Sigmoid colon (tissue), 7 donors: ENCODE results near the gene SERPINF2. TPM values are rescaled to one million over a fixed set of nuclear protein-coding genes. Genes with fewer than 3 reads are reported as not detected.
A peak's percentile ranks its signal among the peaks of the same experiment; 100 is the strongest.
"Not testable (repeated sequence)": the region's sequence is repeated elsewhere in the genome, so short reads cannot be mapped to it uniquely, and the experiment has no call there.

Experiments used
- DNase-seq: peaks from one replicate; pipeline ENCODE4 v3.0.0-alpha.2; 2019
- H3K27ac ChIP-seq, 4 donors: fragments of 200-600 bp; sonication (generic); one replicate each; pipeline ENCODE4 v1.5.1; 2016 to 2019; ENCODE audit warnings: mild to moderate bottlenecking in 1 of 4
- H3K27me3 ChIP-seq, 3 donors: fragments of 200-600 bp; sonication (generic); one replicate each; pipeline ENCODE4 v1.5.1; 2019; ENCODE audit warnings: mild to moderate bottlenecking in 1 of 3
- H3K36me3 ChIP-seq, 4 donors: fragments of 200-600 bp; sonication (generic); one replicate each; pipeline ENCODE4 v1.5.1; 2016 to 2019
- H3K4me1 ChIP-seq, 4 donors: fragments of 200-600 bp; sonication (generic); one replicate each; pipeline ENCODE4 v1.5.1; 2017 to 2019
- H3K4me3 ChIP-seq, 4 donors: fragments of 200-600 bp; sonication (generic); one replicate each; pipeline ENCODE4 v1.5.1; 2017 to 2019; ENCODE audit warnings: mild to moderate bottlenecking in 2 of 4, moderate library complexity in 1 of 4
- H3K9me3 ChIP-seq, 4 donors: fragments of 200-600 bp in 3 of 4; sonication (generic) in 3 of 4; one replicate each; pipeline versions ENCODE4 v1.5.1 to v1.6.1; 2013 to 2019
- EP300 ChIP-seq, 4 donors: sonication (generic); formaldehyde crosslinking; IDR thresholded peaks; one replicate each; pipeline ENCODE4 v1.6.1; 2017; ENCODE audit warnings: antibody characterized with exemption in 4 of 4
- POLR2A ChIP-seq, 2 donors: fragments of 450-650 bp; IDR thresholded peaks; one replicate each; pipeline ENCODE4 v1.6.1; 2016; ENCODE audit warnings: antibody characterized with exemption in 2 of 2, mild to moderate bottlenecking in 2 of 2, moderate library complexity in 2 of 2
- POLR2AphosphoS5 ChIP-seq, 4 donors: sonication (generic); formaldehyde crosslinking; IDR thresholded peaks; one replicate each; pipeline ENCODE4 v1.6.1; 2017; ENCODE audit warnings: antibody characterized with exemption in 4 of 4
- WGBS, 2 donors: extraction: QIAGEN DNeasy Blood & Tissue Kit; methylation state at CpG; one replicate each; pipeline ENCODE4 v1.1.7; 2013; 5-methylcytosine and 5-hydroxymethylcytosine counted together
- intact Hi-C: fragments of 100-400 bp; cut with DNase I; formaldehyde crosslinking; loops from one replicate; pipeline ENCODE4 v1.15.1; 2023
- polyA plus RNA-seq, 3 donors: library from polyadenylated mRNA; stranded (reverse); fragments of 200-250 nt; gene quantifications; one replicate each; pipeline ENCODE4 v1.2.3, GENCODE V29; 2013
- total RNA-seq, 4 donors: library from RNA; depleted of rRNA; stranded (reverse); fragments of >200 nt; gene quantifications; one replicate each; pipeline ENCODE4 v1.1.0, GENCODE V29; 2016
- TF ChIP-seq, protein P1 (sequence below), 4 experiments: fragments of 450-650 bp in 3 of 4; fragments of 200-600 bp in 1 of 4; IDR thresholded peaks; one replicate each; pipeline ENCODE4 v1.5.1; 2016 to 2019; ENCODE audit warnings: antibody characterized with exemption in 4 of 4, mild to moderate bottlenecking in 3 of 4, moderate library complexity in 2 of 4
- donor health status: healthy with polysubstance abuse.
- donor health status: Bipolar disorder and iron deficiency.
- donor health status: healthy.

Gene SERPINF2
- total and polyA plus RNA-seq, 7 donors: 0.69 to 12.9 (median 3.8) TPM

- Histone ChIP-seq H3K27ac (peak overlapping the region; percentile 65 to 71 (median 70)), H3K9me3 (no peaks in the 10 kb centered on the region), H3K27me3 (no peaks in the 10 kb centered on the region), H3K36me3 (no peaks in the 10 kb centered on the region), H3K4me1 (peaks cover 0 to 17% (median 12%) of the 10 kb centered on the region in 4 donors), H3K4me3 (peak overlapping the region; percentile 21 to 50 (median 41))
- DNase-seq: peak; percentile 87
- intact Hi-C loops: no loop called here
- WGBS, 2 donors: 54 to 57% methylated on average over 22 of the region's 22 CpGs
- TF ChIP-seq EP300 (IDR thresholded peaks at IDR 0.05) (no peak), POLR2AphosphoS5 (IDR thresholded peaks at IDR 0.05) (peak in 2 of 4 donors; percentile 26 to 45)
- TF ChIP-seq, protein P1, sequence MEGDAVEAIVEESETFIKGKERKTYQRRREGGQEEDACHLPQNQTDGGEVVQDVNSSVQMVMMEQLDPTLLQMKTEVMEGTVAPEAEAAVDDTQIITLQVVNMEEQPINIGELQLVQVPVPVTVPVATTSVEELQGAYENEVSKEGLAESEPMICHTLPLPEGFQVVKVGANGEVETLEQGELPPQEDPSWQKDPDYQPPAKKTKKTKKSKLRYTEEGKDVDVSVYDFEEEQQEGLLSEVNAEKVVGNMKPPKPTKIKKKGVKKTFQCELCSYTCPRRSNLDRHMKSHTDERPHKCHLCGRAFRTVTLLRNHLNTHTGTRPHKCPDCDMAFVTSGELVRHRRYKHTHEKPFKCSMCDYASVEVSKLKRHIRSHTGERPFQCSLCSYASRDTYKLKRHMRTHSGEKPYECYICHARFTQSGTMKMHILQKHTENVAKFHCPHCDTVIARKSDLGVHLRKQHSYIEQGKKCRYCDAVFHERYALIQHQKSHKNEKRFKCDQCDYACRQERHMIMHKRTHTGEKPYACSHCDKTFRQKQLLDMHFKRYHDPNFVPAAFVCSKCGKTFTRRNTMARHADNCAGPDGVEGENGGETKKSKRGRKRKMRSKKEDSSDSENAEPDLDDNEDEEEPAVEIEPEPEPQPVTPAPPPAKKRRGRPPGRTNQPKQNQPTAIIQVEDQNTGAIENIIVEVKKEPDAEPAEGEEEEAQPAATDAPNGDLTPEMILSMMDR (IDR thresholded peaks at IDR 0.05): no peak
These were observed 20.5 kb downstream of the SERPINF2 start for GRCh38 chr17:1762901-1763898.

DNA sequence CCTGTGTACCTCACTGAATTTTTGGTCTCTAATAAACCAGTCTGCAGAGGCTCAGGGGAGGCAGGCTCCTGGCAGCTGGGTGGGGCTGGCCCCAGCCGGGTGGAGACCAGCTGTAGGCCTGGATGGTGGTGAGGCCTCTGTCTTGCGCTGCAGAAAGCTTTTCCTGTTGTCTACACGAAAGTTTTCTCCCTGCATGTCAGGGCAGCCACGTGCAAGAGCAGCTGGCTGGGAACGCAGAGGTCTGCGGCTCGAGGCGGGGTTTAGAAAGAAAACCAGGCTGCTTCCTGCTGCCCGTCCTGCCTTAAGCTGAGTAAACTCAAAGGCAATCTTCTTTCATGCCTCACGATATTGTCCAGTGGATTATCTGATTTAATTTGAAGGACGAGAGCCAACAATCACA, 21.6 kb downstream of the SERPINF2 start:
- no peaks in the 10 kb centered on the region for H3K27me3 ChIP-seq
- 4% methylated on average over 11 of the region's 11 CpGs for WGBS, 2 donors
- peak overlapping the region; percentile 65 to 71 (median 70) for H3K27ac ChIP-seq
- DNase-seq: peak; percentile 93
- H3K36me3 ChIP-seq: no peaks in the 10 kb centered on the region
- peak overlapping the region in 2 of 4 donors; percentile 40 to 50 for H3K4me3 ChIP-seq
- TF ChIP-seq EP300 (IDR thresholded peaks at IDR 0.05) (no peak), POLR2AphosphoS5 (IDR thresholded peaks at IDR 0.05) (peak; percentile 30 to 78 (median 59)), POLR2A (IDR thresholded peaks at IDR 0.05) (no peak)
- TF ChIP-seq, protein P1 (IDR thresholded peaks at IDR 0.05): no peak
- intact Hi-C loops: no loop called here
- H3K9me3 ChIP-seq: no peaks in the 10 kb centered on the region
- peaks cover 0 to 17% (median 12%) of the 10 kb centered on the region in 4 donors for H3K4me1 ChIP-seq

DNA sequence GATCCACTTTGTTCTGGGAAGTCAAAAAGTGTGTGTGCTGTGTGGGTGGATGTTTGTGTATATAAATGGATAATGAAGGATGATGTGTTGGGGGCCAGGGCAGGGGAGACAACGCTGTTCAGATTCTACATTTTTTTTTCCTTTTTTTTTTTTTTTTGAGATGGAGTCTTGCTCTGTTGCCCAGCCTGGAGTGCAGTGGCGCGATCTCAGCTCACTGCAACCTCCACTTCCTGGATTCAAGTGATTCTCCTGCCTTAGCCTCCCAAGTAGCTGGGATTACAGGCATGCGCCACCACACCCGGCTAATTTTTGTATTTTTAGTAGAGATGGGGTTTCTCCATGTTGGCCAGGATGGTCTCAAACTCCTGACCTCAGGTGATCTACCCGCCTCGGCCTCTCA, 22.0 kb downstream of the SERPINF2 start:
- H3K36me3 ChIP-seq, DNase-seq, H3K4me3 ChIP-seq, H3K27me3 ChIP-seq, intact Hi-C loops, H3K9me3 ChIP-seq: not testable (repeated sequence)
- Histone ChIP-seq H3K4me1 (peaks cover 0 to 20% (median 16%) of the 10 kb centered on the region in 4 donors), H3K27ac (peak overlapping the region; percentile 65 to 71 (median 70))
- 84 to 88% methylated on average over 7 of the region's 7 CpGs for WGBS, 2 donors

DNA sequence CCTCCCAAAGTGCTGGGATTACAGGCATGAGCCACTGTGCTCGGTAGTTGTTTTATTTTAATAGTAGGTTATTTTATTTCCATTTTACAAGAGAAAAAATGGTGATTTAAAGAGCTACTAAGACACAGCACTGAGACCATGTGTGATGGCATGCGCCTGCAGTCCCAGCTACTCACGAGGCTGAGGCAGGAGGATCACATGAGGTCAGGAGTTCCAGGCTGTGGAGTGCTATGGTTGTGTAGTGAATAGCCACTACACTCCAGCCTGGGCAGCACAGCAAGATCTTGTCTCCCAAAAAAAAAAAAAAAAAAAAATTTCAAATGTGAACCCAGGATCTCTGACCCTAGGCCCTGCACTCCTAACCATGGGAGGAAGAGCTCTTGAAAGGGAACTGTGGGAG, 22.9 kb downstream of the SERPINF2 start:
- no peak for DNase-seq
- no peak overlapping the region for H3K4me3 ChIP-seq
- no peaks in the 10 kb centered on the region for H3K9me3 ChIP-seq
- peaks cover 0 to 25% (median 19%) of the 10 kb centered on the region in 4 donors for H3K4me1 ChIP-seq
- peak overlapping the region in 3 of 4 donors; percentile 2 to 71 (median 71) for H3K27ac ChIP-seq
- intact Hi-C loops: no loop called here
- 94 to 95% methylated on average over 3 of the region's 3 CpGs for WGBS, 2 donors
- H3K36me3 ChIP-seq: no peaks in the 10 kb centered on the region
- no peaks in the 10 kb centered on the region for H3K27me3 ChIP-seq
- TF ChIP-seq, protein P1 (IDR thresholded peaks at IDR 0.05): no peak
- TF ChIP-seq EP300 (IDR thresholded peaks at IDR 0.05) (no peak), POLR2AphosphoS5 (IDR thresholded peaks at IDR 0.05) (no peak)

DNA sequence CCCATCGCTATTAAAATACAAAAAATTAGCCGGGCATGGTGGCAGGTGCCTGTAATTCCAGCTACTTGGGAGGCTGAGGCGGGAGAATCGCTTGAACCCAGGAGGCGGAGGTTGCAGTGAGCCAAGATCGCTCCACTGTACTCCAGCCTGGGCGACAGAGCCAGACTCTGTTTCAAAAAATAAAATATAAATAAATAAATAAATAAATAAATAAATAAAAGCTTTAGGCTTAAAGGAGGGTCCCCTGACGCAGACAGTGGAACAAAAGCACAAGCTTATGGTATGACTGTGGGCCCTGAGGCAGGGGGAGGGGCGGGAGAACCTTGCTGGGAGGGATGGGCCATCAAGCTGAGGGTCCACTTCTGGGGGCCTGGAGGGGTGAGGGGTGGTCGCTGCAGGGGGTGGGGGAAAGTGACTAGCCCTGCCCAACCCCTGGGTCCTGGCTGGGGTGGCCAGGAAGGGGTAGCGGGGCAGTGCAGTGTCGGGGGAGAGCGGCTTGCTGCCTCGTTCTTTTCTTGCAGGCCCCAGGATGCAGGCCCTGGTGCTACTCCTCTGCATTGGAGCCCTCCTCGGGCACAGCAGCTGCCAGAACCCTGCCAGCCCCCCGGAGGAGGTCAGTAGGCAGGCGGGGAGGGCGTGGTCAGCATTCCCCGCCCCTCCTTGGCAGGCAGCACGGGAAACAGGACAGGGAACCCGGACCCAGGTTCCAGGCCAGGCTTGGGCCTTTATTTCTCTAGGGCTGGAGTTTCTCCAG, 23.9 kb downstream of the SERPINF2 start:
- intact Hi-C loops: no loop called here
- WGBS, 2 donors: 63 to 79% methylated on average over 21 of the region's 21 CpGs
- Histone ChIP-seq H3K4me1 (peaks cover 0 to 25% (median 19%) of the 10 kb centered on the region in 4 donors), H3K27me3 (no peaks in the 10 kb centered on the region), H3K4me3 (no peak overlapping the region), H3K9me3 (no peaks in the 10 kb centered on the region), H3K27ac (peak overlapping the region in 2 of 4 donors; percentile 15 to 34), H3K36me3 (no peaks in the 10 kb centered on the region)
- TF ChIP-seq POLR2A (IDR thresholded peaks at IDR 0.05) (no peak), EP300 (IDR thresholded peaks at IDR 0.05) (no peak), POLR2AphosphoS5 (IDR thresholded peaks at IDR 0.05) (no peak)
- TF ChIP-seq, protein P1 (IDR thresholded peaks at IDR 0.05): no peak
- DNase-seq: no peak
